Cardiac septum (tissue), 1 donor: Measurements from ENCODE around the gene IGLON5. TPM values are rescaled to one million over a fixed set of nuclear protein-coding genes. Genes with fewer than 3 reads are reported as not detected.

ENCODE experiments used
- DNase-seq: peaks from one replicate; pipeline ENCODE4 v3.0.0-alpha.2; 2020; ENCODE audit warnings: low spot score
- intact Hi-C: fragments of 100-400 bp; cut with DNase I; formaldehyde crosslinking; loops from one replicate; pipeline ENCODE4 v1.14.0; 2022
- total RNA-seq: library from RNA; stranded (reverse); fragmentation: NEBNext Ultra II Directional; extraction: Animal tissue kit (Norgen Biotek cat#: 25700); gene quantifications from one replicate; pipeline ENCODE4 v1.2.1, GENCODE V29; 2021
- donor health status: DM: no; HTN: no; CAD: no.

The IGLON5 gene
- total RNA-seq, 1 donor from 2014 or later = not detected

DNA sequence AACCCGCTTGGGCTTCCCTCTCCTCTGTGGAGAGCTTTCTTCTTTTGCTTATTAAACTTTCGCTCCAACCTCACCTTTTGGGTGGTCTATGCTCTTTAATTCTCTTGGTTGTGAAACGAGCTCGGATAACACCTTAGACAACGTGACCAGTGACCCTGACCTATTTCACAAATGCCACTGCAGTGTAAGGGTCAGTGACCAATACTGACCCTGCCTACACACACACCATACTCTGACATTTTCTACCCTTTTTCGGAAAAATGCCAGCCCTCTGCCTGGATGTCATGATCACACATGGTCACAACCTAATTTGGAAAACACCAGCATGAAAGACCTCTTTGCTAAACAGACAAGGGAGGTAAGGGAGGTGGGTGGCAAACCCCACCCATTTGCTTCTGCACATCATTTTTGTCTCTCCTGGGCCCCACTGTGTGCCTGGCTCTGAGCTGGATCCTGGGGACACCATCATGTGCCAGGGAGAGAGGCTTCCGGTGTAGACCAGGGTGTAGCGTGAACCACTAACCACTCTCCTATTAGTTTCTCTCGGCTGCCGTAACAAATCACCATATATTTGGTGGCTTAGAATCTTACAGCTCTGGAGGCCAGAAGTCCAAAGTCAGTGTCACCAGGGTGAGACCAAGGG is 44.8 kb downstream of the IGLON5 start:
- intact Hi-C loops = no loop called here
- no peak for DNase-seq

DNA sequence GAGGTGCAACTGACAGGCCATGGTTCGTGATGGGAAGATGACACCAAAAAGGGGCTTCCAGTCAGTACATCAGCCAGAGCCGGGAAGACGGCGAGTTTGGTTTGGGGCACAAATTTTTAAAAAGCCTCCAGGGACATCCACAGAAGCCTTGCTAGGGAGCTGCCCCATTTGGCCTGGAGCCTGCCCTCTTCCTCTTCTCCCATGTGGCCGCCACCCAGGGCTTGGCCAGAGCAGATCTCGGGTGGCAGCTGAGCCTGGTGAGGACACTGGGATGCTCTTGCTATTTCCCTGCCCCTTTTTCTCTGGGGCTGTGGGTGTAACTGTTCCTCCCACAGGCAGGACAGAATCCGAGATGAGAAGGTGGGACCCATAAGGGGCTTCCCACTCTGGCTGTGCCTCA is 46.5 kb downstream of the IGLON5 start:
- intact Hi-C loops = no loop called here
- DNase-seq = no peak

DNA sequence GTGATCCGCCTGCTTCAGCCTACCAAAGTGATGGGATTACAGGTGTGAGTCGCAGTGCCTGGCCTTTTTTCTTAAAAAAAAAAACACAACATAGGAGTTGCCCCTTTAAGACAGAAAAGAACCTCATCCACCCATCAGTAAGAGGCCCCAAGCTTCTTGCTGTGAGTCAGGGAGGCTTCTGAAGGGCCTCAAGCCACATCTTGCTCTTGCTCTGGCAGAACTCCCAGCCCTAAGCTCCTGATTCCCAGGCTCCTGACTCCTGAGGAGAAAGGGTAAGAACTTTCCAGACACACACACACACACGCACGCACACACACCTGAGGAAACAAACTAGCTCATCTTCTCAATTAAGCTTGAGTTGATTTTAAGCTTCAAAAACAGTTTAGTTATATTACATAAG is 47.9 kb downstream of the IGLON5 start:
- intact Hi-C loops = no loop called here
- DNase-seq = no peak

DNA sequence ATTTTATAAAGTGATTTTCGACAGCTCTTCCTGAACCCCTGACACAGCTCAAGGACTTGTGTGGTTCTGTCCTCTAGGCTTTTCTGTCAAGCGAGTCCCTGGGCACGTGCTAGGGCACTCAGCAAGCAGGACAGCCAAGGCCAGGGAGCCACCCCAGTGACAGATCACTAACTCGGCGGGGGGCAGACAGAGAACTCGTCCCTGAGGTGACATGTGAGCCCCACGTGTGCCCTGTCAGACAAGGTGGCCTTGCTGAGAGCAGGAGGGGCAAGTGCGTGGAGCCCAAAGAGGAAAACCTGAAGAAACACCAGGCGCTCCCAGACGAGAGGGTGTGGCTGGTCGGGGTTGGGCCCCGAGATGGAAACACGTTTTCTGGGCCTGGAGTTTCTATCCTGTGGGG is 49.8 kb downstream of the IGLON5 start:
- intact Hi-C loops = no loop called here

DNA sequence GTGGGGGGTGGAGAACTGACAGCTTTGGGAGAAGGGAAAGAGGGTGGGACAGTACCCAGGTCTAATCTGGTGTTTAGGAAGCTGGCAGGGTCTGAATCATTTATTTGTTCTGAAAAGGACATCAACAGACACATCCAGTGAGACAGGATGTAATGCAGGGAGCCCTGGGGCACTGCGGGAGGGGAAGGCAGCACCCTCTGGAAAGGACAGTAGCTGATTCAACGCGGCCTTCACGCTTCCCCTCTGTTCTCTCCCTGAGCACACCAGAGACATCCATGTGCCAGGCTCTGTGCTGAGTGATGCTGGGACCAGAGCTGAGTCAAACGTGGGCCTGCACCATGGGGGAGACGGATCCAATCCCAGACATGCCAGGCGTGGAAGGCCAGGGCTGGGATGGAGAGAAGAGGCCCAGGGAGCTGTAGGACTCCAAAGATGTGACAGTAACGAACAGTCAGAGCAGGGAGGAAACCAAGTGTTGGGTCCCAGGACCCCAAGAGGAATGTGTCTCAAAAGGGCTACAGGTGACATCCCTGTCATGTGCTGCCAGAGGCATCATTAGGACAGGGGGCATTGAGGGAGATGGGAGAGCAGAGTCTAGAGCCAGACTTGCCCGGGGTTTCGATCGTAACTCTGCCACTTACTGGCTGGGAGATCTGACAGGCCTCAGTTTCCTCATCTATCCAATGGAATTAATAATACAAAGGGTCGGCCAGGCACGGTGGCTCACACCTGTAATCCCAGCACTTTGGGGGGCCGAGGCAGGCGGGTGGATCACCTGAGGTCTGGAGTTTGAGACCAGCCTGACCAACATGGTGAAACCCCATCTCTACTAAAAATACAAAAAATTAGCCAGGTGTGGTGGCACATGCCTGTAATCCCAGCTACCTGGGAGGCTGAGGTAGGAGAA is 53.0 kb downstream of the IGLON5 start:
- peak; percentile 57 for DNase-seq
- intact Hi-C loops = no loop called here

More for the DNA sequence above, 49.8 kb downstream of the IGLON5 start:
- DNase-seq = no peak

- intact Hi-C loops = no loop called here
- DNase-seq = no peak
These were observed 53.9 kb downstream of the IGLON5 start for GRCh38 chr19:51365211-51365964.

DNA sequence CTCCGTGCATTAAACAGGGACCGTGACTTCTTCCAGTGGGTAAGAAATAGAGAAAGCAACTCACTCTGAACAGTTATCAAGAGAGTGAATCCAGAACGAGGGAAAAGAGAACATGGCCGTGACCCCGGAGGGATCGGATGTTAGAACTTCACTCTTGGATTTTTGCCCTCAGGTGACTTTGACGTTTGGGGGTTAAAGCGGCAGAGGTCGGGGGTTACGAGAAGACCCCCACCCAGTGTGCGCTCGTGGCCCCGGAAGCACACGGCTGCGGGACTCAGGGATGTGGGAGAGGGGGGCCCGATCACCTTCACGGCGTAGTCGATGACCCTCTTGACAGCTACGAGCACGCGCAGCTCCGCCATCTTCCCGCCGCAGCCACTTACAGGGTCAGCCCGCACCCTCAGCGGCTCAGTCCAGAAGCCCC is 54.5 kb downstream of the IGLON5 start, which contains the start of gene ETFB:
Gene ETFB, minus strand, starts transcription at position 424 of the 424 bp plus-strand sequence. Its CDS starts 62 bp downstream, at position 362.
- intact Hi-C loops = loop anchor here (2.0 kb wide), 2 partner anchors 25 to 29 kb away; no protein-coding TSS in a partner anchor
- DNase-seq = no peak

GRCh38 chr19:51366389-51367254 is 55.2 kb downstream of the IGLON5 start:
- peak; percentile 99 for DNase-seq
- intact Hi-C loops = loop anchor here (2.0 kb wide), 2 partner anchors 26 to 28 kb away; no protein-coding TSS in a partner anchor

- intact Hi-C loops = loop anchor here (2.0 kb wide), 2 partner anchors 26 to 28 kb away; no protein-coding TSS in a partner anchor
These were observed 55.8 kb downstream of the IGLON5 start for GRCh38 chr19:51367255-51367564.

DNA sequence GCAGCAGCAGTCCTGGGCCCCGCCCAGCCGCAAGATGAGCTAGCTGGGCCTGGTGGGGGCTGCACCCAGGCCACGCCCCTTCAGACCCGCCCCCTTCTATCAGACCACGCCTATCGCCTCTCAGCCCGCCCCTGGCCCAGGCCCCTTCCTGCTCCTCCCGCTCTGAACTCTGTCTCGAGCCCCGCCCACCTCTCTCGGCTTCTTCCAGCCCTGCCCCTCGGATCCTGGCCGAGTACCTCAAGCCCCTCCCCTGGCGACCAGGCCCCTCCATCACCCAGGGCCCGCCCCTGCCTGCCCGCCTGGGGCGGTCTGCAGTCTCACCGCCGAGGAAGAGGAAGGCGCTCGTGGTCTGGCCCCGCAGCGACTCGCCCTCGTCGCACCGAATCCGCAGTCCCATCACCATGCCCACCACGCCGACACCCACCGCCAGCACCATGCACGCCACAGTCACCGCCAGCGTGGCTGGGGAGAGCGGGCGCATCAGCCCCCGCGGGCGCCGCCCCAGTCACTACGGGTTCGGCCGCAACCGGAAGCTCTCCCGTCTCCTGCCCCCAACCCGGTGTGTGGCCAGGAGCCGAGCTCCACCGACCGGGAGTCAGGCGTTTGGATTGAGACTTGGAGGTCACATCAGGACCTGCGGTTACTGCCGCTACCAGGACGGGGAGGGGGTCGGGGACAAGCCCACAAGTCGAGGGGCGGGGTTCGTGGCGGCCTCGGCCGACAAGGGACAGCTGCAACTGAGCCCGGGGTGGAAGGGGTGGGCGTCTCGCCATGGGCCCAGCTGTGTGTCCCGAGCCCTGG is 56.3 kb downstream of the IGLON5 start:
- peak; percentile 100 for DNase-seq
- intact Hi-C loops = loop anchor here (2.0 kb wide), 3 partner anchors 27 to 321 kb away; no protein-coding TSS in a partner anchor

More at GRCh38 chr19:51367255-51367564, 55.8 kb downstream of the IGLON5 start:
- DNase-seq = no peak

DNA sequence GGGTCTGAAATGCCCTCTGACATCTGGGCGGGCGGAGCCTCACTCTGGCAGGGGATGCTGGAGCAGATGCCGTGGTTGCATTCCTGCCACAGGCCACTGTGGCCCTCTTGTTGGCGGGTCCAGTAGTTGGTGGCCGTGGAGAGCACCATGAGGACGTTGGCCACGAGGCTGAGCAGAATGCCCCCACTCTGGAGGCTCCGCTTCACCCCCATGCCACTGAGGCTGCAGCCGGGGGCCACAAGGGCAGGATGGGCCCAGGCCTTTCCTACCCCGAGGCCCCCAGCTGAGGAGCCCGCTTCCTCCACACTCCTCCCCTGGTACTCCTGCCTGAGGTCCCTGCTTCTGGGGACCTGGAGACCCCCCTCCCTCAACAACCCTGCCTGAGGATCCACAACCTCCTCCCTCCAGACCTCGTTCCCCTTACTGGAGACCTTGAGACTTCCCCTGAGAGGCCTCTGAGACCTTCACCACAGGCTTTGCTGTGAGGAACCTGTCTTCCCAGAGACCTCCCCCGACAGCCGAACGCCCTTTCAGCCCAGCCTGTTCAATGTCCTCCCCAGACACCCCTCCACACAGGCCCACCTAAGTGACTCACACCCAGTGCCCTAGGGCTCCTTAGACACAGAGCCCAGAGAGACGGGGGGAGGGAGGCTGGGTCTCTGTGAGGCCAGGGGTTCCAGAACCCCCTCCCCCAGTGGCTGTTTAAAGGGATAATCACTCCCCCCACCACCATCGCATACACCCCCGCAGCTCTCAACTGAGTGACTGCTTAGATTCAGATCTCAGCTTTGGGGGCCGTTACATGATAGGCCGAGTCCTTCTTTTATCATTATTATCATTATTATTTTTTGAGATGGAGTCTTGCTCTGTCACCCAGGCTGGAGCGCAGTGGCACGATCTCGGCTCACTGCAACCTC is 57.2 kb downstream of the IGLON5 start, which contains the start of gene CLDND2:
Gene CLDND2, minus strand, starts transcription at position 638 of the 917 bp plus-strand sequence. Its CDS starts 426 bp downstream, at position 212.
- intact Hi-C loops = loop anchor here (2.0 kb wide), 1 partner anchor 320 kb away; no protein-coding TSS in a partner anchor
- peak; percentile 72 for DNase-seq

DNA sequence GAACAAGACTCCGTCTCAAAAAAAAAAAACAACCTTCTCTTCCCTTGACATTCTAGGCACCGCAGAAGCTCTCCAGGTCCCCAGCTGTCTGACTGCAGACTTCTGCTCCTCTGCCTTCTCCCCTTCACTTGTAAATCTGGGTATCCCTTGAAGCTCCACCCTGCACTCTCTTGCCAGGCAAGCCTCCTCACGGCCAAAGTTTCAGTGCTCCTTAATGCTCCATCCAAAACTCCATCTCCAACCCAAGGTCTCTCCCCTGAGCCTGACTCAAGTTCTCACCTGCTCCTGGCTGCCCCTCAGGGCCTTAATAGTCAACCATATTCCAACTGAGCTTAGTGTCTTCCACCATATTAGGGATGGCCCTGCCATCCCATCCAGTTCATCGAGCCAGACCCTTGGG is 58.8 kb downstream of the IGLON5 start:
- DNase-seq = peak; percentile 68
- intact Hi-C loops = no loop called here

DNA sequence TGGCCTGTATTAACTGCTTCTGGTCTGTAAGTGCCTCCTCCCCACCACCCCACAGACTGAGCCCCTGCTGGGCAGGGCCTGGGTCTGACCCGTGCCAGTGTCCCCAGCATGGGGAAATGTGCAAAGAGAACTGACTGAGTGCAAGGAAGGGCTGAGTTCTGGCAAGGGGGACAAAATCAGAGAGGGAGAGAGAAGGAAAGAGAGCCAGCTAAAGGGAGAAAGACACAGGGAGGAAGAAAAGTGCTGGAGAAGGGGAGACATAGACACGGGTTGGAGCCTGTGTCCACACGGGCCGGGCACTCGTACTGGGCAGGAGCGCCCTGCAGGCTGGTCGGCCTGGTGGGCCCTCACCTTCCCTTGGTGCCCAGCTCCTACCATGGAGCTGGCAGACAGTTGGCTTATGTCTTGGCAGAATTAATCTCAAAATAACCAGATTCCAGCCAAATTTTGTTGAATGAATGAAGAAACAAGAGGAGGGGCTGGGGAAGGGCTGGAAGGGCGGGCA is 59.8 kb downstream of the IGLON5 start:
- intact Hi-C loops = no loop called here
- DNase-seq = peak; percentile 71

DNA sequence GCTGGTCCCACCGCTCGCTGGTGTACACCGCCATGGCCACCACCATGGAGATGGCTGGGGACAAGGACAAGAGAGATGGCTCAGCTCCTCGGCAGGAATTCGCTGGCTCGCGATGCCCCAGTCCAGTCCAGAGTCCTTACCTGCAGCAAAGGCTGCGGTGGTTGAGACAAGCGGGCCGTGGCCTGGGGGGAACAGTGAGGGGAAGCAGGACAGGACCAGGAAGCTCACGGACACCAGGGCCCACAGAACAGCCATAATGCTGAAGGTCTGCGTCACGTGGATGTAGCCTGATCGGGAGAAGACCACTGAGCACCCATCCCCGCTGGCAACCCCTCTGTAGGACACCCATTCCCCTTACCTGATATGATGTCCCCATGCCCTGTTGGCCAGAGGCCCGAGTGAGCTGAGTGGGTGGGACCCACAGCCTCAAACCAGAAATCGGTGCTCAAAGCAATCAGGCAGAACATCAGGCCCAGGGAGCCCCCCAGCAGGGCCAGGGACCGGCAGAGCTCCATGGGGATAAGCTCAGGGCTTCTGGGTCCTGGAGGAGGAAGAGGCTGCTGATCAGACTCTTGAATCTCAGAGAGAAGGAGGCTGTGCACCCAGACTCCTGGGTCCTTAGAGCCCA is 60.7 kb downstream of the IGLON5 start:
- peak; percentile 75 for DNase-seq
- intact Hi-C loops = no loop called here

GRCh38 chr19:51372649-51373504 is 61.4 kb downstream of the IGLON5 start, which contains the start of gene NKG7:
NKG7 (minus strand) TSS chr19:51372654; CDS start chr19:51372535, 119 bp downstream.
- intact Hi-C loops = no loop called here
- DNase-seq = peak; percentile 75
